Urothelium cell line (cell line): Measurements from ENCODE around the gene ZNF783.

Source experiments
- DNase-seq: peaks from one replicate; pipeline ENCODE4 v3.0.0; 2011; ENCODE audit warnings: low spot score, mixed read lengths
- FAIRE-seq: peaks from 2 replicates; lab custom pipeline; 2011; peaks lifted over from hg19 to GRCh38; lab: Jason Lieb, UNC

Gene ZNF783

GRCh38 chr7:149280151-149280550, 18.2 kb downstream of the ZNF783 start:
- FAIRE-seq (no peak), DNase-seq (no peak)

GRCh38 chr7:149280661-149281507, 18.9 kb downstream of the ZNF783 start:
- DNase-seq, result no peak
- FAIRE-seq, result no peak

- FAIRE-seq (no peak), DNase-seq (no peak)
Observed at GRCh38 chr7:149281508-149282330, 19.7 kb downstream of the ZNF783 start.

GRCh38 chr7:149282331-149282655, 20.3 kb downstream of the ZNF783 start:
- FAIRE-seq (no peak), DNase-seq (no peak)

- FAIRE-seq (no peak), DNase-seq (no peak)
Observed at GRCh38 chr7:149283321-149283720, 21.3 kb downstream of the ZNF783 start.

GRCh38 chr7:149284343-149284742, 22.3 kb downstream of the ZNF783 start:
- DNase-seq (no peak), FAIRE-seq (no peak)

- FAIRE-seq (no peak), DNase-seq (no peak)
Observed at GRCh38 chr7:149284850-149285585, 23.0 kb downstream of the ZNF783 start.

- FAIRE-seq (no peak), DNase-seq (no peak)
Observed at GRCh38 chr7:149285603-149286002, 23.6 kb downstream of the ZNF783 start.

- DNase-seq (no peak), FAIRE-seq (no peak)
Observed at GRCh38 chr7:149286811-149287400, 24.9 kb downstream of the ZNF783 start.

GRCh38 chr7:149287622-149288021, 25.6 kb downstream of the ZNF783 start:
- no peak for DNase-seq
- FAIRE-seq, result no peak

GRCh38 chr7:149289262-149289661, 27.3 kb downstream of the ZNF783 start:
- DNase-seq (no peak), FAIRE-seq (no peak)

- FAIRE-seq, result no peak
- DNase-seq, result no peak
Observed at GRCh38 chr7:149289856-149290255, 27.9 kb downstream of the ZNF783 start.

GRCh38 chr7:149291036-149291780, 29.2 kb downstream of the ZNF783 start:
- FAIRE-seq (no peak), DNase-seq (no peak)

GRCh38 chr7:149291781-149292461, 29.9 kb downstream of the ZNF783 start:
- FAIRE-seq (no peak), DNase-seq (no peak)

- DNase-seq, result no peak
Observed at GRCh38 chr7:149292462-149292823, 30.4 kb downstream of the ZNF783 start.

GRCh38 chr7:149293338-149293737, 31.3 kb downstream of the ZNF783 start:
- DNase-seq, result no peak
- no peak for FAIRE-seq

More at GRCh38 chr7:149292462-149292823, 30.4 kb downstream of the ZNF783 start:
- FAIRE-seq, result no peak

- DNase-seq (no peak), FAIRE-seq (no peak)
Observed at GRCh38 chr7:149293946-149294633, 32.1 kb downstream of the ZNF783 start.

GRCh38 chr7:149294634-149295480, 32.9 kb downstream of the ZNF783 start:
- no peak for DNase-seq
- no peak for FAIRE-seq
